Measurements from ENCODE around the gene TARM1. TPM values are rescaled to one million over a fixed set of nuclear protein-coding genes. Genes with fewer than 3 reads are reported as not detected.

The TARM1 gene
- total RNA-seq, 1 experiment from 2014 or later, result not detected

DNA sequence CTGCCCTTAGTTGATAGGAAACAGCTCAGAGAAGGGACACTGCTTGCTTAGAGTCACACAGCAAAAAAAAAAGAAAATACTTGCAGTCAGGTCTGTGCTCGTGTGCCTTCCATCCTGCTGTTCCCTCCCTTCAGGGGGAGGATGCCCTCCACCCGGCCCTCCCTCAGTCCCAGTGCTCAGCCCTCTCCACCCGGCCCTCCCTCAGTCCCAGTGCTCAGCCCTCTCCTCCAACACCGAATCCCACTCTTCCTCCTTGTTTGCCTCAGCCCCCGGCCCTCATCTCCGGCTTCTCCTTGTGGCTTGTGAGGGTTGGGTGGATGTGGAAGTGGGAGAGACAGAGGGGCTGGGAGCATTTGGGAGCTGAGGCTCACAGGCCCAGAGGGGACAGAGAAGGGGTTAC is 28.5 kb upstream of the TARM1 start:
- TF ChIP-seq, protein P1, sequence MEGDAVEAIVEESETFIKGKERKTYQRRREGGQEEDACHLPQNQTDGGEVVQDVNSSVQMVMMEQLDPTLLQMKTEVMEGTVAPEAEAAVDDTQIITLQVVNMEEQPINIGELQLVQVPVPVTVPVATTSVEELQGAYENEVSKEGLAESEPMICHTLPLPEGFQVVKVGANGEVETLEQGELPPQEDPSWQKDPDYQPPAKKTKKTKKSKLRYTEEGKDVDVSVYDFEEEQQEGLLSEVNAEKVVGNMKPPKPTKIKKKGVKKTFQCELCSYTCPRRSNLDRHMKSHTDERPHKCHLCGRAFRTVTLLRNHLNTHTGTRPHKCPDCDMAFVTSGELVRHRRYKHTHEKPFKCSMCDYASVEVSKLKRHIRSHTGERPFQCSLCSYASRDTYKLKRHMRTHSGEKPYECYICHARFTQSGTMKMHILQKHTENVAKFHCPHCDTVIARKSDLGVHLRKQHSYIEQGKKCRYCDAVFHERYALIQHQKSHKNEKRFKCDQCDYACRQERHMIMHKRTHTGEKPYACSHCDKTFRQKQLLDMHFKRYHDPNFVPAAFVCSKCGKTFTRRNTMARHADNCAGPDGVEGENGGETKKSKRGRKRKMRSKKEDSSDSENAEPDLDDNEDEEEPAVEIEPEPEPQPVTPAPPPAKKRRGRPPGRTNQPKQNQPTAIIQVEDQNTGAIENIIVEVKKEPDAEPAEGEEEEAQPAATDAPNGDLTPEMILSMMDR (IDR thresholded peaks at IDR 0.05; ENCODE audit: unreplicated experiment), result no peak
- Mint-ChIP-seq H3K9me3 (ENCODE audit: unreplicated experiment) (no peaks in the 10 kb centered on the region), H3K4me1 (ENCODE audit: insufficient read depth, unreplicated experiment) (peaks cover 11% of the 10 kb centered on the region), H3K27ac (ENCODE audit: low read depth, unreplicated experiment) (no peak overlapping the region), H3K27me3 (ENCODE audit: insufficient read depth, unreplicated experiment) (no peaks in the 10 kb centered on the region), H3K4me3 (ENCODE audit: unreplicated experiment) (no peak overlapping the region), H3K36me3 (ENCODE audit: insufficient read depth, unreplicated experiment) (peaks cover 68% of the 10 kb centered on the region)
- intact Hi-C loops (cut with micrococcal nuclease), result loop anchor here (10.0 kb wide), 1 partner anchor 245 kb away; the partner anchor contains the start of gene MYADM
- no peak for DNase-seq (ENCODE audit: unreplicated experiment)
- BruUV-seq (replicated peaks), result no TSS peak
- ChIA-PET POLR2A (no interaction called here), CTCF (interaction anchor here (0.5 to 0.9 kb wide), 2 partner anchors 219 to 1294 kb away, joined by 3 to 4 read pairs; no protein-coding TSS in a partner anchor)

DNA sequence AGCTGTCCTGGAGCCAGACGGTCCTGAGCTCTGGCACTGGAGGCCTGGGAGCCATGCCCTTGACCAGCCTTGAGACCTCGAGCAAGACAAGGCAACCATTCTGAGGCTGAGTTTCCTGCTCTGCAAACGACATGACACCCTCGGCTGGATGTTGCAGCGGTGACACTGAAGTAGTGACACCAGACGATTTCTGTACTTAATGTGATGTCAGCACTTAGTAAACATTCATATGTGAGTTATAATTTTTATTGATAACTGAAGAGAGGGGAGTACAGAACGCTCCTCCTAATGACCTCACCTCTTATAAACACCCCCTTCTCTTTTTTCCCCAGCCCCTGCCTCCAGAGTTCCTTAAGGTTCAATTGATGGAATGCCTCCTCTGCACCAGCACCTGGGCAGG is 27.3 kb upstream of the TARM1 start:
- intact Hi-C loops (cut with micrococcal nuclease), result loop anchor here (10.0 kb wide), 1 partner anchor 244 kb away; the partner anchor contains the start of gene MYADM
- Mint-ChIP-seq H3K36me3 (ENCODE audit: insufficient read depth, unreplicated experiment) (peaks cover 71% of the 10 kb centered on the region), H3K9me3 (ENCODE audit: unreplicated experiment) (no peaks in the 10 kb centered on the region), H3K4me3 (ENCODE audit: unreplicated experiment) (no peak overlapping the region), H3K4me1 (ENCODE audit: insufficient read depth, unreplicated experiment) (peaks cover 11% of the 10 kb centered on the region), H3K27me3 (ENCODE audit: insufficient read depth, unreplicated experiment) (no peaks in the 10 kb centered on the region), H3K27ac (ENCODE audit: low read depth, unreplicated experiment) (no peak overlapping the region)
- DNase-seq (ENCODE audit: unreplicated experiment), result no peak
- BruUV-seq (replicated peaks), result no TSS peak
- ChIA-PET POLR2A (no interaction called here), CTCF (interaction anchor here (0.9 kb wide), 1 partner anchor 81 kb away, joined by 3 read pairs; the partner anchor contains the start of gene MBOAT7)
- TF ChIP-seq, protein P1 (IDR thresholded peaks at IDR 0.05; ENCODE audit: unreplicated experiment), result no peak

DNA sequence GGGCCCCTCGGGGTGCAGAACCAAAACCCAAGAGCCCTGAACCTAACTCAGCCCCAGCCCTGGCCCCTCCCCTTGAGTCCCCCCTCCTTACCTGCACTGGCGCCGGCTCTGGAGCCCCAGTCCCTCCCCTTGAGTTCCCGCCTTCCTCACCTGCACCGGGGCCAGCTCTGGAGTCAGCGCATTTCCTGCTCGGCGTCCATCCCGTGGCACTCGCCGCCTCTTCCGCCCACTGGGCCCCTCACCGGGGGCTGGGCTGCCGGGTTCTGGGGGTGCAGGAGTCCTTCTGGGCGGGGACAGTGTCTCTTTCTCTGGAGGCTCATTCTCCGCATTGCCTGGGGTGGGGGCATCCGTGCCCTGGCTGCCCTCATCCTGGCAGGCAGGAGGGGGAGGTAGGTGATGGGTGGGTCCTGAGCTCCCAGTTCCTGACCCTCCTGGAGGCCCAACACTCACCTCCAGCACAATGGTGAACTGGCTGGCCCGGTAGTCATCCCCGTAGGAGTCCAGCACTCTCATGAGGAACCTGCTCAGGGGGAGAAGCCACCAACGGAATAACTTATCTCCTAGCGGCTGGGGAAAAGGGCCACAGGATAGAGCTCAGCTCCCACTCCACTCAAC is 26.8 kb upstream of the TARM1 start:
- CTCF ChIA-PET, result interaction anchor here (0.5 to 0.9 kb wide), 3 partner anchors 17 to 1525 kb away, joined by 3 to 5 read pairs (median 5); partner anchors contain the start of gene MBOAT7
- peaks cover 71% of the 10 kb centered on the region for H3K36me3 Mint-ChIP-seq (ENCODE audit: insufficient read depth, unreplicated experiment)
- BruUV-seq (replicated peaks), result no TSS peak
- POLR2A ChIA-PET, result no interaction called here
- H3K27me3 Mint-ChIP-seq (ENCODE audit: insufficient read depth, unreplicated experiment), result no peaks in the 10 kb centered on the region
- peaks cover 11% of the 10 kb centered on the region for H3K4me1 Mint-ChIP-seq (ENCODE audit: insufficient read depth, unreplicated experiment)
- H3K4me3 Mint-ChIP-seq (ENCODE audit: unreplicated experiment), result no peak overlapping the region
- intact Hi-C loops (cut with micrococcal nuclease), result loop anchor here (10.0 kb wide), 1 partner anchor 243 kb away; the partner anchor contains the start of gene MYADM
- H3K27ac Mint-ChIP-seq (ENCODE audit: low read depth, unreplicated experiment), result no peak overlapping the region
- TF ChIP-seq, protein P1 (IDR thresholded peaks at IDR 0.05; ENCODE audit: unreplicated experiment), result no peak
- DNase-seq (ENCODE audit: unreplicated experiment), result no peak
- H3K9me3 Mint-ChIP-seq (ENCODE audit: unreplicated experiment), result no peaks in the 10 kb centered on the region

DNA sequence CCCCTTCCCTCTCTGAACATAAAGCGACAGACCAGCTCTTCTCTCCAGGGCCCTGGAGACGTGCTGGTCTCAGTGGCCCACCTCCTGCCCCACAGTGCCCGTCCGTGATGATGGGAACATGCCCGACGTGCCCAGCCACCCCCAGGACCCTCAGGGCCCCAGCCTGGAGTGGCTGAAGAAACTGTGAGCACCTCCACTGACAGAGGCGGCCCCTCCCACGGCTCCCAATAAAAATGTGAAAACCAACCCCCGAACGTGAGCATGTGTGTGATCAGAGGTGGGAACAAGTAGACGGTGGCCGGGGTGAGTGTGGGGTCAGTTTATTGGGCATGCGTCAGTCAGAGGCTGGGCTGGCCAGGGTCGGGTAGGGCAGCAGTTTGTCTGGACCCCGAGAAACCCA is 25.6 kb upstream of the TARM1 start:
- peaks cover 61% of the 10 kb centered on the region for H3K36me3 Mint-ChIP-seq (ENCODE audit: insufficient read depth, unreplicated experiment)
- no peak for DNase-seq (ENCODE audit: unreplicated experiment)
- TF ChIP-seq, protein P1 (IDR thresholded peaks at IDR 0.05; ENCODE audit: unreplicated experiment), result no peak
- H3K27me3 Mint-ChIP-seq (ENCODE audit: insufficient read depth, unreplicated experiment), result no peaks in the 10 kb centered on the region
- peaks cover 11% of the 10 kb centered on the region for H3K4me1 Mint-ChIP-seq (ENCODE audit: insufficient read depth, unreplicated experiment)
- no peak overlapping the region for H3K27ac Mint-ChIP-seq (ENCODE audit: low read depth, unreplicated experiment)
- BruUV-seq (replicated peaks), result no TSS peak
- H3K9me3 Mint-ChIP-seq (ENCODE audit: unreplicated experiment), result no peaks in the 10 kb centered on the region
- ChIA-PET CTCF (interaction anchor here (0.6 to 0.7 kb wide), 2 partner anchors 80 to 255 kb away, joined by 3 read pairs; no protein-coding TSS in a partner anchor), POLR2A (interaction anchor here (2.1 to 2.5 kb wide), 2 partner anchors 9 to 30 kb away, joined by 4 to 11 read pairs; partner anchors contain the start of genes PRPF31 and TFPT)
- intact Hi-C loops (cut with micrococcal nuclease), result loop anchor here (10.0 kb wide), 1 partner anchor 242 kb away; the partner anchor contains the start of gene MYADM
- H3K4me3 Mint-ChIP-seq (ENCODE audit: unreplicated experiment), result no peak overlapping the region

Data from MCF 10A (cell line).